SH-SY5Y (cell line): Measurements from ENCODE around the gene RRBP1.

Experiments used
- GATA2 ChIP-seq: IDR thresholded peaks from 2 replicates; pipeline ENCODE4 v1.6.1; 2011; ENCODE audit warnings: mild to moderate bottlenecking, low read depth, low read length
- GATA3 ChIP-seq: IDR thresholded peaks from 2 replicates; pipeline ENCODE4 v1.6.1; 2011; ENCODE audit warnings: low read depth, mild to moderate bottlenecking, low read length, moderate library complexity

GRCh38 chr20:17569616-17570346, 112.3 kb downstream of the RRBP1 start, which contains the start of gene DSTN:
- no peak for TF ChIP-seq GATA2
- no peak for TF ChIP-seq GATA3
